ENCODE results near the gene BORA.

- TF ChIP-seq CTCF (IDR thresholded peaks at IDR 0.05), result no peak
- TF ChIP-seq POLR2A (IDR thresholded peaks at IDR 0.05), result no peak
These were observed 38.5 kb upstream of the BORA start for GRCh38 chr13:72689181-72689696.
